HG03280 (cell line): Measurements from ENCODE around the gene CGB8.

Source experiments
- ATAC-seq: cut with Tn5 transposase; IDR thresholded peaks from one replicate; pipeline ENCODE4 v1.9.1; 2021; ENCODE audit warnings: mild to moderate bottlenecking, moderate library complexity; ENCODE audit not compliant: unreplicated experiment

Gene CGB8

DNA sequence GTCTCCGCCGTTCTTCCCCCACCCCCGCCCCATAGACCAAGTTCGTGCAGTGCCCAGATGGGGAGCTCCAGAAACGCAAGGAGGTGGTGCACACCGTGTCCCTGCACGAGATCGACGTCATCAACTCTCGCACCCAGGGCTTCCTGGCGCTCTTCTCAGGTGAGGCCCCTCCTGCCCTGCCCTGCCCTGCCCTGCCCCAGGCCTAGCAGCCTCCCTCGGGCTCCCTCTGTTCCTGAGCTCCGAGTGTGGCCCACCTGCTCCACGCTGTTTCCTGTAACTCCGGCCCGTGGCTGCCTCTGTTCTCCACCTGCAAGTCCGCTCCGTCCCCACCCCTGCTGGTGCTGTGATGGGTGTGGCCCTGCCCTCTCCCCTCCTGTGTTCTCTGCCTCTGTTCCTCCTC, 38.5 kb downstream of the CGB8 start:
- no peak for ATAC-seq

DNA sequence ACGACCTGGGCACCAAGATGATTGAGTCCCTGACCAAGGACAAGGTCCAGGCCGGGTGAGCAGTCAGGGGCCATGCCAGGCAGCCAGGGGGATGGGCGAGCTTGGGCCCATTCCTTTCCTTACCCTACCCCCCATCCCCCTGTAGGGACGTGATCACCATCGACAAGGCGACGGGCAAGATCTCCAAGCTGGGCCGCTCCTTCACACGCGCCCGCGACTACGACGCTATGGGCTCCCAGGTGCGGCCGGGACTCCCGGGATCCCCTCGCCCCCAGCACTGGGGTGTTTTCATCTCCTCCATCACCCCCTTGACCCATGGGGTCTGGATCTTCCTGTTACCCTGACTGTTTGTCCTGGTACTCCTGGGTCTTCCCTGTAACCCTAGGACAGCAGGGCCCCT, 39.1 kb downstream of the CGB8 start:
- no peak for ATAC-seq

DNA sequence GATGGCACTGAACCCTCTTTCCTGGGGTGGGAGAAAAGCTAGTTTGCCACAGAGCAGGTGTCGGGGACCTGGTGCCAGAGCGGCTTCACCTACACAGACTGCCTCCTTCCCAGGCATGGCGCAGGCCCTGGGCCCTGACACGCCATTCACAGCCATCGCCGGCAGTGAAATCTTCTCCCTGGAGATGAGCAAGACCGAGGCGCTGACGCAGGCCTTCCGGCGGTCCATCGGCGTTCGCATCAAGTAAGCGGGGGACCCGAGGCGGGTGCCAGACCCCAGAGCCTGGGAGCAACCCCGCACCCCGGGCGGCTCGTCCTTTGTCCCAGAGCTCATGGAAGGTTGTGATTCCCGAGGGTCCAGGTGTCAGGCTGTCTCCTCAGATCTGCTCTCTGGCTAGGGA, 42.0 kb downstream of the CGB8 start:
- no peak for ATAC-seq

DNA sequence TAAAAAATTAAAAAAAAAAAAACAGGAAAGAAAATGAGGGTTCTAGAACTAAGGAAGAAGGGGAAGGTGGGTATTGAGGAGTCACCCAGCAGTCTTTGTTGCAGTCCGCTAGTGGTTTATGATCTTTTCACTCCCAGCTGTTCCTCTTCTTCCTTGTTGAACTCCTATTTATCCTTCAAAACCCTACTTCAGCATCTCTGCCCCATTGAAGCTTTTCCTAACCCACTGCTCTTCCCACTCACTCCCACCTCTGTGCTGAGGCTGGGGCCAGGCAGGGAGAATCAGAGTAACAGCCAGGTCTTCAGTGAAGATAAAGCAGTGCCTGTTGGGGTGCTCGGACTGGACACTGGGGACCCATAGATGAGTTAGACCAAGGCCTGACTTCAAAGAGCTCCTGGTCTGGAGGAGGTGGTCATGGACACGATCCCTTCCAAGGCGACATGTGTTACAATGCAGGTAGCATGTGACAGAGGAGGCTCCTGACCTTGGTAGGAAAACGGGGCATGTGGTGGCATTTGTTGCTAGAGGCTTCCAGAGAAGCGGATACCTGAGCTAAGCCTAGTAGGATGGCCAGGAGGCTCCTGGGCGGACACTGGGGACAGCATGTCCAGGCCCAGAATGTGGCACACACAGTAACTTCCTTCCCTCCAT, 43.8 kb downstream of the CGB8 start:
- ATAC-seq, result no peak

DNA sequence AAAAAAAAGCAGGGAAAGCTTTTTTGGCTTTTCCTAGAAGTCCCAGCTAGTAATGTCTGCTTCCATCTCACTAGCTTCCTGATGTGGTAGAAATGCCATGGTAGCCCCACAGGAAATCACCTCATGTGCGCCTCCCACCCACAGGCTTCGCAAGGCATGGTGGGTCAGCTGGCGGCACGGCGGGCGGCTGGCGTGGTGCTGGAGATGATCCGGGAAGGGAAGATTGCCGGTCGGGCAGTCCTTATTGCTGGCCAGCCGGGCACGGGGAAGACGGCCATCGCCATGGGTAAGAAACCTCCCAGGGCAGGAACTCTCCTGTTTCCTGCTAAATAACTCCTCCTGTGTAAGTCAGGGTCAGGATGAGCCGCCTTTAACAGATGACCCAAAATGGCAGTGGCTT, 44.8 kb downstream of the CGB8 start:
- ATAC-seq, result no peak

DNA sequence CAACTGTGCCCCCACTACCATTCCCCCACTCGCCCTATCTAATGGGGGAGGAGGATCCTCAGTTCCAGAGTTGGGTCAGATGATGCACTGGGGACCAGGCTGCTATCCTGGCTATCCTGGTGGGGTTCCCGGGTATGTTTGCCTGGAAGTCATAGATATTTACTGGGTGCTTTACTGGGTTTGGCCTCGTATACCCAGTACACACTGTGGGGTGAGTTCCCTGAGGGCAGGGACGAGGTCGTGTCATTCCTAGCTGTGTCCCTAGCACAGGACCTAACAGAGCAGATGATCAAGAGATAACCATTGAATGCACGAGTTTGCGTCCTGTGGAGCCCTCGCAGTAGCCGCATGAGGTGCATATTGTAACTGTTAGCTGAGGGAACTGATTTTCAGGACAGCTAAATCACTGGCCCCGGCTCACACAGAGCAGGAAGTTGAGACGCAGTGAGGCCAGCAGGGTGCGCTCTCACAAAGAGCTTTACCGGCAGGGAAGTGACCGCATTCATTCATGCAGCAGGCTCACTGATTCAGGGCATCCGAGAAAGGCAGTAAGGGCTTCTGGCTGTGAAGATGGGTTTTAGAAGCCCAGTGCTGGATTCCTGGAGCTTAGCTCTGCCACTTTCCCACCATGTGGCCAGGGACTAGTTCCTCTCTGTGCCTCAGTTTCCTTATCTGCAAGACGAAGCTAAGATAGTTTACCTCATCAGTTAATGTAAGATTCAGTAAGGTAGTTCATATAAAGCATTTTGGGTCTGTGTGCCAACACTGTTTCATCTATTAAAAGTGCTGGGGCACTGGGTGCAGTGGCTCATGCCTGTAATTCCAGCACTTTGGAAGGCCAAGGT, 49.2 kb downstream of the CGB8 start:
- ATAC-seq, result no peak

DNA sequence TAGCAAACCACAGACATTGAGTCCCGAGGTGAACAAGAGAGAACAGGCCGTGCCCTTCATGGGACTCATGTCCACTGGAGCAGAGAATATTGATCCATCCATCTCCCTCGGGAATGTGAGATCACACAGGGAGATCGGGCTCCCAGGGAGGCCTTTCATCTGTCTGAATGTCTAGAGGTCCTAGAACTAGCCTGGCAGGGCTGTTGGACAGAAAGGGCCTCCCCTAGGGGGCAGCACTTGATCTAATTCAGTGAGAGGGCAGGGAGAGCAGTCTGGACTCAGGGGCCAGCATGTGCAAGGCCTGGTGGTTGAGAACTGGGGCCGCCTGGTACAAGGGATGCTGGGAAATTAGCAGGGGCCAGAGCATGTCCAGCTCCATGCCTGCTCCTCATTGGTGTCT, 50.9 kb downstream of the CGB8 start:
- ATAC-seq, result no peak
